AG09309 (cell line): ENCODE results near the gene MRPS25.

Experiments
- DNase-seq: peaks from one replicate; pipeline ENCODE4 v3.0.0-alpha.2; 2010; ENCODE audit warnings: low read depth
- H3K4me3 ChIP-seq: 2 replicates; pipeline ENCODE4 v1.5.1; 2011; ENCODE audit warnings: mild to moderate bottlenecking, low read depth, low read length, moderate library complexity; ENCODE audit not compliant: control insufficient read depth
- TF ChIP-seq, protein P1 (sequence below): IDR thresholded peaks from 2 replicates; pipeline ENCODE4 v1.5.1; 2011; ENCODE audit warnings: mild to moderate bottlenecking, low read depth, low read length, inconsistent platforms; ENCODE audit not compliant: insufficient read depth, control insufficient read depth; ENCODE audit errors: missing control alignments

Gene MRPS25

DNA sequence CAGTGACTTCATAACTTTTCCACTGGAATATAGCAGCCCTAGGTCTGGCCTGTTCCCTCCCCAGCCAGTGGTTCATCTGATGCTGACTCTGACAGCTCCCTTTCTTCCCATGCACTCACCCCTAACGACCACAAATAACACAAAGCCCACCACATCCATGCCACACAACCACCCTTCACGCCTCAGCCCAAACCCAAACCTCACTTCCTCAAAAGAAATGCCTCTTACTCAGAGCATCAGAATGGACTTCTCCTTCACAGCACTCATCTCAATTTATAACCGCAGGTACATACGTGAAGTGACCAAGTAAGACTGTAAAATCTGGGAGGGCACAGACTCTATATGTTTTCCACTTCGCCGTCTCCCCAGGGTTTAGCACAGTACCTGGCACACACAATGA lies 32.8 kb upstream of the MRPS25 start:
- TF ChIP-seq, protein P1, sequence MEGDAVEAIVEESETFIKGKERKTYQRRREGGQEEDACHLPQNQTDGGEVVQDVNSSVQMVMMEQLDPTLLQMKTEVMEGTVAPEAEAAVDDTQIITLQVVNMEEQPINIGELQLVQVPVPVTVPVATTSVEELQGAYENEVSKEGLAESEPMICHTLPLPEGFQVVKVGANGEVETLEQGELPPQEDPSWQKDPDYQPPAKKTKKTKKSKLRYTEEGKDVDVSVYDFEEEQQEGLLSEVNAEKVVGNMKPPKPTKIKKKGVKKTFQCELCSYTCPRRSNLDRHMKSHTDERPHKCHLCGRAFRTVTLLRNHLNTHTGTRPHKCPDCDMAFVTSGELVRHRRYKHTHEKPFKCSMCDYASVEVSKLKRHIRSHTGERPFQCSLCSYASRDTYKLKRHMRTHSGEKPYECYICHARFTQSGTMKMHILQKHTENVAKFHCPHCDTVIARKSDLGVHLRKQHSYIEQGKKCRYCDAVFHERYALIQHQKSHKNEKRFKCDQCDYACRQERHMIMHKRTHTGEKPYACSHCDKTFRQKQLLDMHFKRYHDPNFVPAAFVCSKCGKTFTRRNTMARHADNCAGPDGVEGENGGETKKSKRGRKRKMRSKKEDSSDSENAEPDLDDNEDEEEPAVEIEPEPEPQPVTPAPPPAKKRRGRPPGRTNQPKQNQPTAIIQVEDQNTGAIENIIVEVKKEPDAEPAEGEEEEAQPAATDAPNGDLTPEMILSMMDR = no peak
- peak overlapping the region; percentile 94 for H3K4me3 ChIP-seq
- no peak for DNase-seq

DNA sequence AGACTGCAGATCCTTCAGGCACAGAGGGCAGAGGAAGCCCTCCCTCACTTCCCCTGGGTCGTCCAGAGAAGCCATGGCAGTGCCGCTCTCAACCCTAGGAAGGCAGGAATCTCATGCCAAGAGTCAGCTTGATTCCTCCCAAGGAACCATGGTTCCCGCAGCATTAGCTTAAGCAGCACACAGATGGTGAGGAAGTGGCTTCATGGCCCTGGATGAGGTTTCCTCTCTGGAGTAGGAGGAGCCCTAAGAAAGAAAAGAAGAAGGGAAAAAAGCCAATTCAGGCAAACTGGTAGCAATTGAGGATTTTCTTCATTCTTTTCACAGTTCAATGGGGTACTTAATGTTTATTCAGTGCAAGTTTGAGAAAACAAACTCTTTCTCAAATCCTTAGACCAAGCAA lies 30.9 kb upstream of the MRPS25 start:
- DNase-seq = no peak
- TF ChIP-seq, protein P1 = no peak
- H3K4me3 ChIP-seq = no peak overlapping the region

DNA sequence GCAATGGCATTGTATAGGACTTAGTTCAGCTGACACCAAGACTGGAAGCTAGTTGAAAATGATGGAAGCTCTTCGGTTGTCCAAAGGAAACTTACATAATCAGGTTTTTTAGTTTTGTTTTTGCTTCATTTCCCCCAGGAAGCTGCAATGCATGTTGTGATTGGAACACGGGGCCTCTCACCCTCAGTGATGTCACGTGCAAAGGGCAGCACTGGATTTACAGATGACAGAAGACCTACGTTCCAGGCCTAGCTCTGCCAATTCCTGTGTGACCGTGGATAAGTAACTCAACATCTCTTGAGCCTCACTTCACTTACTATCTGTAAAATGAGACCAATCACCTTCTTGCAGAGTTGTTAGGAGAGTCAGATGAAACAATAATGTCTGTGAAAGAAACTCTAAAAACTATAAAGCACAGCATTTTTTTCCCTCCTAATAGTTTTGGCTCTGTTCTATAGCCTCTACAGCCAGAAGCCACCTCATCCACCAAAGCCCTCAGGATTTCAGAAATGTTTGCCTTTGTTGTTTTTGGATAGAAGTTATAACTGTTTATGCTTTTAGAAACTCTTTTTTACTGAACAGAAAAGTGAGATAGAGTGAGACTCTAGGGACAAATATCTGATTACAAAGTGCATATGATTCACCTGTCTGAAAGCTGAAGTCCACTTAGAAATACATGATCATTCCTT lies 29.2 kb upstream of the MRPS25 start:
- DNase-seq = no peak
- TF ChIP-seq, protein P1 = no peak
- no peak overlapping the region for H3K4me3 ChIP-seq

DNA sequence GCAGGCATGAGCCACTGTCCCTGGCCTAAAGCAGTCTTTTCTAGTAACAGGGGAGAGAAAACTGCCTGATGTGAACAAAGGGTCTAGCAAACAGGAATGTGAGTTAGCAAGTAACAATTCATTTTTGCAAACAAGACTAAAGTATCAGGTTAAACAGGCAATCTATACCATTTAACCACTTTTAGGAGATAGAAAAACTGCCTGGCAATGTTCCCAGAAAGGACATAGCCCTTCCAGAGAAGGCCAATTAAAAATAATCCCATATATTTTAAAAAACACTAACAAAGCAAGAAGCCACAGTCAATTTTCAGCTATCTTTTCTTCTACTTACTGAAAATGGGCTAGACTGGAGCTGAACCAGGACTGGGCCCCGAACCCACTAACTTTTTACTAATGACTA lies 27.6 kb upstream of the MRPS25 start:
- TF ChIP-seq, protein P1 = no peak
- no peak overlapping the region for H3K4me3 ChIP-seq
- no peak for DNase-seq

DNA sequence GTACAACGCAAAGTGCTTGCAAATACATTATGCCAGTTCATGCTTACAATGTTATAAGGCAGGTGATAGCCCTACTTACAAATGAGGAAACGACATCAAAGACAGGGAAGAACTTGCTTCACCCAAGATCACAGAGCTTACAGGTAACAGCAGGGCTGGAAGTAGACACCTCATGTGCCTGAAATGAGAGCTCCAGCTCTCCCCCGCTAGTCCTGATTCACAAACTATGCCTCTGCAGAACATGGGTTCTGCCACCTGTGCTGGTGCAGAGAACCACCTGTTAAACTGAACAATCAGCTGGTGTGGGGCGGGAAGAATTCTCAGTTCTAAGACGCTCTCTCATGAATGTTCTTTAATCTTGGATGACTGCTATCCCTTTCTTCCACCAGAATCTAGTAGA lies 26.5 kb upstream of the MRPS25 start:
- no peak overlapping the region for H3K4me3 ChIP-seq
- DNase-seq = no peak
- TF ChIP-seq, protein P1 = no peak

DNA sequence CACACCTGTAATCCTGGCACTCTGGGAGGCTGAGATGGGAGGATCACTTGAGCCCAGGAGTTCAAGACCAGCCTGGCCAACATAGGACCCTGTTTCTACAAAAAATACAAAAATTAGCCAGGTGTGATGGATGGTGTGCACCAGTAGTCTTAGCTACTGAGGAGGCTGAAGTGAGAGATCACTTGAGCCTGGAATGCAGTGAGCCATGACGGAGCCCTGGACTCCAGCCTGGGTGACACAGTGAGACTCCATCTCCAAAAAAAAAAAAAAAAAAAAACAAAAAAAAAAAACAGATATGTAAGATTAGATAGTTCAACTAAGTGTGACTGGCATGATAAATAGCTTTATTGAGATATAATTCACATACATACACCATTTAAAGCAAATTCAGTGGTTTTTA lies 24.1 kb upstream of the MRPS25 start:
- TF ChIP-seq, protein P1 = no peak
- no peak overlapping the region for H3K4me3 ChIP-seq
- no peak for DNase-seq
